Endothelial cell of umbilical vein (primary cell): Measurements from ENCODE around the gene DGKK. TPM values are rescaled to one million over a fixed set of nuclear protein-coding genes. Genes with fewer than 3 reads are reported as not detected.

ENCODE experiments used
- BruUV-seq: library from RNA; stranded (reverse); fragments of 400-500 nt; replicated peaks from 2 replicates; lab custom pipeline; 2021; lab: Mats Ljungman, UMichigan
- CTCF ChIA-PET: fragments of 300-600, 350-600 bp; sonication (Branson Sonifier 250); formaldehyde crosslinking; loops from one replicate; lab custom pipeline; 2021; ENCODE audit warnings: antibody characterized with exemption, inconsistent platforms; lab: Charles Lee
- POLR2A ChIA-PET: fragments of 300-600, 350-600 bp; sonication (Branson Sonifier 250); formaldehyde crosslinking; loops from one replicate; lab custom pipeline; 2021; ENCODE audit warnings: antibody characterized with exemption, inconsistent platforms; lab: Charles Lee
- DNase-seq: peaks from one replicate; pipeline ENCODE4 v3.0.0-alpha.2; 2011; ENCODE audit warnings: low read depth, low spot score
- FAIRE-seq: peaks from 2 replicates; lab custom pipeline; 2011; peaks lifted over from hg19 to GRCh38; lab: Jason Lieb, UNC
- H2AFZ ChIP-seq: 2 replicates; pipeline ENCODE4 v1.6.0; 2012; ENCODE audit warnings: low read depth, low read length, control low read depth, inconsistent platforms
- H3K27ac ChIP-seq: 2 replicates; pipeline ENCODE4 v1.5.1; 2011; ENCODE audit warnings: low read depth, mild to moderate bottlenecking, control low read depth, low read length, moderate library complexity; ENCODE audit not compliant: insufficient read depth
- H3K27me3 ChIP-seq, 2 experiments: 2 replicates each; pipeline versions ENCODE4 v1.6.0 to v1.6.1; 2011; ENCODE audit warnings: low read length in 2 of 2, mixed read lengths in 1 of 2; ENCODE audit not compliant: control insufficient read depth in 2 of 2, insufficient read depth in 2 of 2
- H3K36me3 ChIP-seq, 2 experiments: 2 replicates in 1 of 2; 3 replicates in 1 of 2; pipeline ENCODE4 v1.5.1; 2011; ENCODE audit warnings: low read length in 2 of 2, mild to moderate bottlenecking in 1 of 2, moderate library complexity in 1 of 2; ENCODE audit not compliant: control insufficient read depth in 2 of 2, insufficient read depth in 2 of 2; ENCODE audit errors: extremely low read depth in 1 of 2
- H3K4me1 ChIP-seq: 3 replicates; pipeline ENCODE4 v1.5.1; 2011; ENCODE audit warnings: mild to moderate bottlenecking, low read length; ENCODE audit not compliant: control insufficient read depth, insufficient read depth; ENCODE audit errors: extremely low read depth
- H3K4me2 ChIP-seq: 2 replicates; pipeline ENCODE4 v1.6.1; 2011; ENCODE audit warnings: low read length, control low read depth, mixed read lengths; ENCODE audit not compliant: insufficient read depth
- H3K4me3 ChIP-seq, 3 experiments: fragments of 200-600 bp in 1 of 3; sonication (generic), shearing (Covaris generic) in 1 of 3; replicated peaks in 1 of 3; 2 replicates each; pipeline ENCODE4 v1.5.1; 2011 to 2016; ENCODE audit warnings: control low read depth in 3 of 3, low read length in 3 of 3, mild to moderate bottlenecking in 2 of 3, inconsistent platforms in 1 of 3, low read depth in 1 of 3, moderate library complexity in 1 of 3; ENCODE audit not compliant: insufficient read depth in 1 of 3
- H3K79me2 ChIP-seq: 2 replicates; pipeline ENCODE4 v1.6.0; 2012; ENCODE audit warnings: low read length, inconsistent platforms; ENCODE audit not compliant: control insufficient read depth, insufficient read depth
- H3K9ac ChIP-seq: replicated peaks from 2 replicates; pipeline ENCODE3; 2011; ENCODE audit warnings: low read length, control low read depth; ENCODE audit not compliant: insufficient read depth; ENCODE audit errors: extremely low read depth
- H3K9me1 ChIP-seq: replicated peaks from 3 replicates; pipeline ENCODE4 v1.6.0; 2011; ENCODE audit warnings: mild to moderate bottlenecking, low read length; ENCODE audit not compliant: control insufficient read depth, insufficient read depth; ENCODE audit errors: extremely low read depth
- H3K9me3 ChIP-seq: replicated peaks from 2 replicates; pipeline ENCODE4 v1.5.1; 2012; ENCODE audit warnings: low read length, inconsistent platforms; ENCODE audit not compliant: control insufficient read depth, insufficient read depth
- H4K20me1 ChIP-seq: replicated peaks from 2 replicates; pipeline ENCODE3; 2011; ENCODE audit warnings: mild to moderate bottlenecking, low read length; ENCODE audit not compliant: control insufficient read depth, insufficient read depth; ENCODE audit errors: extremely low read depth
- EZH2 ChIP-seq: IDR thresholded peaks from 2 replicates; pipeline ENCODE4 v1.6.1; 2012; ENCODE audit warnings: borderline replicate concordance, low read depth, mild to moderate bottlenecking, moderate library complexity, low read length, inconsistent platforms; ENCODE audit not compliant: severe bottlenecking
- FOS ChIP-seq: IDR thresholded peaks from 2 replicates; pipeline ENCODE4 v1.6.1; 2011; ENCODE audit warnings: mild to moderate bottlenecking, low read length, moderate library complexity, borderline replicate concordance; ENCODE audit not compliant: insufficient read depth
- GATA2 ChIP-seq: IDR thresholded peaks from 2 replicates; pipeline ENCODE4 v1.7.0; 2011; ENCODE audit warnings: low read depth, mild to moderate bottlenecking, moderate library complexity, mixed read lengths, low read length; ENCODE audit not compliant: insufficient read length, insufficient read depth
- JUN ChIP-seq: IDR thresholded peaks from 2 replicates; pipeline ENCODE4 v1.6.1; 2011; ENCODE audit warnings: borderline replicate concordance, low read depth; ENCODE audit not compliant: insufficient read length, insufficient read depth
- MYC ChIP-seq: IDR thresholded peaks from one replicate; pipeline ENCODE4 v1.6.1; 2011; ENCODE audit warnings: mild to moderate bottlenecking, low read depth, low read length
- POLR2A ChIP-seq: IDR thresholded peaks from 2 replicates; pipeline ENCODE4 v1.6.1; 2012; ENCODE audit warnings: low read depth, mild to moderate bottlenecking, control low read depth, low read length
- POLR2AphosphoS5 ChIP-seq: IDR thresholded peaks from 2 replicates; pipeline ENCODE4 v1.6.1; 2012; ENCODE audit warnings: low read depth, mild to moderate bottlenecking, control low read depth, low read length, moderate library complexity; ENCODE audit not compliant: insufficient read depth
- dilution Hi-C: fragments of 300-500 bp; cut with MboI; formaldehyde crosslinking; loops from one replicate; pipeline ENCODE4 v1.15.0; 2019; ENCODE audit warnings: low sequenced_read_pairs; ENCODE audit not compliant: extremely low pct_ligation_motif_present
- intact Hi-C: fragments of 100-400 bp; cut with micrococcal nuclease; formaldehyde crosslinking; loops from one replicate; pipeline ENCODE4 v1.10.0; 2022
- polyA plus RNA-seq, 4 experiments: library from polyadenylated mRNA; depleted of rRNA in 3 of 4; stranded (reverse) in 3 of 4; unstranded in 1 of 4; fragments of >200 nt; gene quantifications; 2 replicates each; pipeline versions ENCODE4 v1.2.1 to v1.2.3, GENCODE V29; 2011 to 2012; ENCODE audit warnings: missing spikeins in 1 of 4
- total RNA-seq: library from RNA; stranded (reverse); gene quantifications from 2 replicates; pipeline ENCODE4 v1.2.3, GENCODE V29; 2021
- TF ChIP-seq, protein P1 (sequence below), 2 donors: IDR thresholded peaks; 1 replicate in 1 of 2; 2 replicates in 1 of 2; pipeline ENCODE4 v1.5.1; 2011; ENCODE audit warnings: low read length in 2 of 2, mild to moderate bottlenecking in 2 of 2, moderate library complexity in 2 of 2, control low read depth in 1 of 2, inconsistent platforms in 1 of 2, low read depth in 1 of 2; ENCODE audit not compliant: insufficient read depth in 1 of 2; ENCODE audit errors: extremely low read depth in 1 of 2
- TF ChIP-seq, protein P2 (sequence below): IDR thresholded peaks from 2 replicates; pipeline ENCODE4 v1.6.1; 2011; ENCODE audit not compliant: insufficient read depth, insufficient read length

DGKK gene
- total and polyA plus RNA-seq, 2 donors (not counting 3 experiments of a cell fraction or from before 2014, with no cell fraction given): not detected

DNA sequence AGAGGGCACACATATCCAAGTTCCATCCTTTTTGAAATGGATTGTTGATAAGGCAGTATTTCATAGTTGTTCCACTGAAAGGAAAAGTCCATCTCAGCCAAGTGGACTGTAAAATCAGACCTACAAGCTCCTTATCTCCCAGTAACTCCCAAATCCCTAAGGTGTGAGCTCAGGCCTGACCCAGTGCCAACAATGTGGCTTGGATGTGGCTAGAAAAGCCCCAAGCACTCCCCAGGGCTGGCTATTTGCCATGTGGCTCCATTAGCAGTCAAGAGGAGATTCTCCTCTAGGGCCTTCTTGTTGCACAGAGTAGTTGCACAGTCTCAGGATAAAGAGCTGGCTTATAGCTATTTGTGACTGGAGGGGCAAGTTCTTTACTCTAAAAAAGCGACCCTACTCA is 25.0 kb upstream of the DGKK start:
- no peak overlapping the region for H3K4me2 ChIP-seq
- no peaks in the 10 kb centered on the region for H3K4me1 ChIP-seq
- FAIRE-seq (no peak), DNase-seq (no peak)
- H2AFZ ChIP-seq: no peak overlapping the region
- H3K27me3 ChIP-seq: no peaks in the 10 kb centered on the region
- intact Hi-C loops: no loop called here
- dilution Hi-C loops: no loop called here
- H3K9ac ChIP-seq: no peak overlapping the region
- ChIA-PET POLR2A (no interaction called here), CTCF (no interaction called here)
- H3K36me3 ChIP-seq: no peaks in the 10 kb centered on the region
- no peak overlapping the region for H3K27ac ChIP-seq
- no peaks in the 10 kb centered on the region for H3K79me2 ChIP-seq
- no peaks in the 10 kb centered on the region for H3K9me3 ChIP-seq
- TF ChIP-seq MYC: no peak
- no peak for TF ChIP-seq POLR2AphosphoS5
- H3K4me3 ChIP-seq: no peak overlapping the region
- H3K9me1 ChIP-seq: no peaks in the 10 kb centered on the region
- no TSS peak for BruUV-seq
- no peaks in the 10 kb centered on the region for H4K20me1 ChIP-seq

DNA sequence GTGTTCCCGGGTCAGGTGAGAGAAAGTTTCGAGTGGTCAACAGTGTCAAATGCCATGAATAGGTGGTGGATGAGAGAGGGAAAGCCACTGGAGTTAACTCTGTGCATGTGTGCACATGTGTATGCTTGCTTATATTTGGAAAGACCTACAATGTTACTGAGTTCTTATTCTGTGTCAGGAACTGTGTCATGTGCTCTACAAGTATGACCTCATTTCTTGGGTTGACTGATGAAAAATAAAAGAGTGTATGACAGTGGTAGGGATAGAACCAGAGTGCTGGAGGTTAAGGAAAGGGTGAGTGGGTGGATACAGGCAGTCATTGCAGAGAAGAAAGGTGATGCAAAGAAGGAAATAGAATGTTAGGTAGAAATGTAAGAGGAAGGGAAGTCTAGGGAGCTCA is 22.1 kb upstream of the DGKK start:
- ChIA-PET POLR2A (no interaction called here), CTCF (no interaction called here)
- Histone ChIP-seq H2AFZ (no peak overlapping the region), H3K9me3 (no peaks in the 10 kb centered on the region), H3K79me2 (no peaks in the 10 kb centered on the region), H3K9ac (no peak overlapping the region), H3K9me1 (no peaks in the 10 kb centered on the region), H3K27ac (no peak overlapping the region), H3K4me1 (no peaks in the 10 kb centered on the region), H3K27me3 (no peaks in the 10 kb centered on the region), H3K36me3 (no peaks in the 10 kb centered on the region), H3K4me2 (no peak overlapping the region), H4K20me1 (no peaks in the 10 kb centered on the region), H3K4me3 (no peak overlapping the region)
- intact Hi-C loops: no loop called here
- dilution Hi-C loops: no loop called here
- TF ChIP-seq MYC (no peak), FOS (no peak), JUN (no peak), POLR2AphosphoS5 (no peak), EZH2 (no peak), POLR2A (no peak), GATA2 (no peak)
- TF ChIP-seq, protein P1, sequence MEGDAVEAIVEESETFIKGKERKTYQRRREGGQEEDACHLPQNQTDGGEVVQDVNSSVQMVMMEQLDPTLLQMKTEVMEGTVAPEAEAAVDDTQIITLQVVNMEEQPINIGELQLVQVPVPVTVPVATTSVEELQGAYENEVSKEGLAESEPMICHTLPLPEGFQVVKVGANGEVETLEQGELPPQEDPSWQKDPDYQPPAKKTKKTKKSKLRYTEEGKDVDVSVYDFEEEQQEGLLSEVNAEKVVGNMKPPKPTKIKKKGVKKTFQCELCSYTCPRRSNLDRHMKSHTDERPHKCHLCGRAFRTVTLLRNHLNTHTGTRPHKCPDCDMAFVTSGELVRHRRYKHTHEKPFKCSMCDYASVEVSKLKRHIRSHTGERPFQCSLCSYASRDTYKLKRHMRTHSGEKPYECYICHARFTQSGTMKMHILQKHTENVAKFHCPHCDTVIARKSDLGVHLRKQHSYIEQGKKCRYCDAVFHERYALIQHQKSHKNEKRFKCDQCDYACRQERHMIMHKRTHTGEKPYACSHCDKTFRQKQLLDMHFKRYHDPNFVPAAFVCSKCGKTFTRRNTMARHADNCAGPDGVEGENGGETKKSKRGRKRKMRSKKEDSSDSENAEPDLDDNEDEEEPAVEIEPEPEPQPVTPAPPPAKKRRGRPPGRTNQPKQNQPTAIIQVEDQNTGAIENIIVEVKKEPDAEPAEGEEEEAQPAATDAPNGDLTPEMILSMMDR (IDR thresholded peaks at IDR 0.05; ENCODE audit: extremely low read depth in 1 of 2, insufficient read depth in 1 of 2, low read depth in 1 of 2, low read length in 2 of 2): no peak
- TF ChIP-seq, protein P2, sequence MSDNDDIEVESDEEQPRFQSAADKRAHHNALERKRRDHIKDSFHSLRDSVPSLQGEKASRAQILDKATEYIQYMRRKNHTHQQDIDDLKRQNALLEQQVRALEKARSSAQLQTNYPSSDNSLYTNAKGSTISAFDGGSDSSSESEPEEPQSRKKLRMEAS: no peak
- DNase-seq (no peak), FAIRE-seq (no peak)
- no TSS peak for BruUV-seq
